HepG2 (cell line): ENCODE results near the gene PPHLN1. TPM values are rescaled to one million over a fixed set of nuclear protein-coding genes. Genes with fewer than 3 reads are reported as not detected.
A peak's percentile ranks its signal among the peaks of the same experiment; 100 is the strongest.

Source experiments
- CHCHD3 ChIP-seq: sonication (generic); formaldehyde crosslinking; IDR thresholded peaks from 2 replicates; pipeline ENCODE4 v1.8.0; 2022; ENCODE audit warnings: mild to moderate bottlenecking, missing genetic modification reagents, moderate library complexity
- DMAP1 ChIP-seq: IDR thresholded peaks from 2 replicates; pipeline ENCODE4 v1.6.1; 2016
- FOSL1 ChIP-seq: sonication (generic); formaldehyde crosslinking; IDR thresholded peaks from 2 replicates; pipeline ENCODE4 v1.9.0; 2021; ENCODE audit warnings: missing genetic modification reagents, borderline replicate concordance
- IRF9 ChIP-seq: sonication (generic); formaldehyde crosslinking; IDR thresholded peaks from 2 replicates; pipeline ENCODE4 v1.8.0; 2022; ENCODE audit warnings: missing genetic modification reagents, mild to moderate bottlenecking, borderline replicate concordance
- NCOA2 ChIP-seq: sonication (generic); formaldehyde crosslinking; IDR thresholded peaks from 2 replicates; pipeline ENCODE4 v1.8.0; 2022; ENCODE audit warnings: inconsistent platforms
- PRMT3 ChIP-seq: sonication (generic); formaldehyde crosslinking; IDR thresholded peaks from 2 replicates; pipeline ENCODE4 v1.8.1; 2022; ENCODE audit warnings: low read depth, mild to moderate bottlenecking, moderate library complexity, missing genetic modification reagents, borderline replicate concordance
- PTBP1 ChIP-seq: fragments of 200-400 bp; formaldehyde crosslinking; IDR thresholded peaks from 2 replicates; pipeline ENCODE4 v1.6.1; 2018; ENCODE audit warnings: low read length, low read depth; ENCODE audit not compliant: poor library complexity, severe bottlenecking
- TARDBP ChIP-seq: sonication (generic); formaldehyde crosslinking; IDR thresholded peaks from 2 replicates; pipeline ENCODE4 v1.8.0; 2022; ENCODE audit warnings: mild to moderate bottlenecking, missing genetic modification reagents
- ZC3H4 ChIP-seq: sonication (generic); formaldehyde crosslinking; IDR thresholded peaks from 2 replicates; pipeline ENCODE4 v1.4.0; 2020; ENCODE audit warnings: missing genetic modification reagents, borderline replicate concordance
- ZFY ChIP-seq: sonication (generic); formaldehyde crosslinking; IDR thresholded peaks from 2 replicates; pipeline ENCODE4 v1.4.0; 2020; ENCODE audit warnings: missing genetic modification reagents
- ZNF138 ChIP-seq: sonication (generic); formaldehyde crosslinking; IDR thresholded peaks from 2 replicates; pipeline ENCODE4 v1.5.0; 2020; ENCODE audit warnings: mild to moderate bottlenecking, low read depth, missing genetic modification reagents
- ZNF34 ChIP-seq: sonication (generic); formaldehyde crosslinking; IDR thresholded peaks from 2 replicates; pipeline ENCODE4 v1.4.0; 2020; ENCODE audit warnings: mild to moderate bottlenecking, missing genetic modification reagents, borderline replicate concordance
- ZNF354B ChIP-seq: sonication (generic); formaldehyde crosslinking; IDR thresholded peaks from 2 replicates; pipeline ENCODE4 v1.8.0; 2022; ENCODE audit warnings: mild to moderate bottlenecking, missing genetic modification reagents
- ZNF780A ChIP-seq: sonication (generic); formaldehyde crosslinking; IDR thresholded peaks from 2 replicates; pipeline ENCODE4 v1.8.0; 2022; ENCODE audit warnings: mild to moderate bottlenecking, missing genetic modification reagents, moderate library complexity
- polyA plus RNA-seq, 8 experiments: library from polyadenylated mRNA; depleted of rRNA in 3 of 8; stranded (reverse) in 7 of 8; unstranded in 1 of 8; fragments of >200 nt; fragmentation: Illumina TruSeq in 4 of 8; extraction: Trizol in 4 of 8; gene quantifications; 2 replicates each; pipeline versions ENCODE4 v1.2.1 to v1.2.3, GENCODE V29; 2011 to 2016; ENCODE audit warnings: low read depth in 4 of 8, missing spikeins in 1 of 8, mixed read lengths in 1 of 8; ENCODE audit not compliant: insufficient read depth in 1 of 8
- total RNA-seq, 5 experiments: library from RNA; depleted of rRNA; stranded (reverse); fragments of >200 nt; fragmentation: Illumina TruSeq; extraction: Trizol; gene quantifications; 2 replicates each; pipeline ENCODE4 v1.2.3, GENCODE V29; 2016; ENCODE audit warnings: low read depth in 1 of 5
- TF ChIP-seq, protein P1 (sequence below): conservative IDR thresholded peaks from 2 replicates; pipeline ENCODE4 v1.6.1; 2018; ENCODE audit warnings: missing genetic modification reagents
- TF ChIP-seq, protein P2 (sequence below): sonication (generic); formaldehyde crosslinking; IDR thresholded peaks from 2 replicates; pipeline ENCODE4 v1.4.0; 2020; ENCODE audit warnings: missing genetic modification reagents
- TF ChIP-seq, protein P3 (sequence below): sonication (generic); formaldehyde crosslinking; IDR thresholded peaks from 2 replicates; pipeline ENCODE4 v1.4.0; 2020; ENCODE audit warnings: missing genetic modification reagents

PPHLN1 gene
- total and polyA plus RNA-seq, 2 of the 13 experiments (the other 11 are each of a cell fraction or from before 2014, with no cell fraction given) = 43.4 to 66.0 TPM

DNA sequence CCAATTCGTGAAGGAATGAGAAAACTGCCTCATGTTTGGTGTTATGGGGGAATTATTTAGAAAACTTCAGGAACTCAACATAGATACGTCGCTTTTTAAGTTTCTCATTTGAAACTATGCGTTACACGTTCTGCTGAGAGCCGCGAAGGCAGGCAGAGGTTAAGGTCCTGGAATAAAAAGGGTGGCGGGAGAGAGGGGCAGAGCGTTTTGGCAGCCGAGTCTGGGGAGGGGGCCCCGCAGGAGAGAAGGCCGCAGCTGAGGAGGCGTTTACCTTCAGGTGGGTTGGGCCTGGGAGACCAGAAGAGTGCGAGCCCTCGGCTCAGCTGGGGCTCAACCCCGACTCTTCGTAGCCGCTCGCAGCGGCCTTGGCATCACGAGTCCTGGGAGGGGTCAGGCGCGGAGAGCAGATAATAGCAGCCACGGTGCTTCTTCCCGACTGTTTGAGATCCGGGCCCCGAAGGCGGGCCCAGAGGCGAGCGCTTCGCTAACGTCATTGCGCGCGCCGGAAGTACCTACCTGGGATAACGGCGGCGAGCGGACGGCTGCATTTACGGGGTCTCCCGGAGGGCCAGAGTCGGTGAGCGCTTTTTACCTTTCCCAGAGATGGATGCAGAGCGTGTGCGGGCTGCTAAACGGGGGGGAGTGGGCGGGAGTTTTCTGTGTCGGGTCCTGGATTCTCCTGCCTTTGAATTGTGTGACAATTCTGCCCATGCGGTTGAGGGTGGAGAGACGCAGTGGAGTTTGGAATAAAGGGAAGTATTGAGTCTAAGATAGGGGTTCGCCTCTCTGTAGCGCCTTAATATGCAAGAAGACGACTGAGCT lies at the start of gene PPHLN1, which contains the start of gene ZCRB1 (continued):
- no peak for TF ChIP-seq ZC3H4
- TF ChIP-seq ZNF34 (CRISPR knock-in tag) = no peak
- TF ChIP-seq, protein P1, sequence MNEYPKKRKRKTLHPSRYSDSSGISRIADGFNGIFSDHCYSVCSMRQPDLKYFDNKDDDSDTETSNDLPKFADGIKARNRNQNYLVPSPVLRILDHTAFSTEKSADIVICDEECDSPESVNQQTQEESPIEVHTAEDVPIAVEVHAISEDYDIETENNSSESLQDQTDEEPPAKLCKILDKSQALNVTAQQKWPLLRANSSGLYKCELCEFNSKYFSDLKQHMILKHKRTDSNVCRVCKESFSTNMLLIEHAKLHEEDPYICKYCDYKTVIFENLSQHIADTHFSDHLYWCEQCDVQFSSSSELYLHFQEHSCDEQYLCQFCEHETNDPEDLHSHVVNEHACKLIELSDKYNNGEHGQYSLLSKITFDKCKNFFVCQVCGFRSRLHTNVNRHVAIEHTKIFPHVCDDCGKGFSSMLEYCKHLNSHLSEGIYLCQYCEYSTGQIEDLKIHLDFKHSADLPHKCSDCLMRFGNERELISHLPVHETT (CRISPR knock-in tag) = no peak; the same call in none of the 2 replicates
- TF ChIP-seq, protein P2, sequence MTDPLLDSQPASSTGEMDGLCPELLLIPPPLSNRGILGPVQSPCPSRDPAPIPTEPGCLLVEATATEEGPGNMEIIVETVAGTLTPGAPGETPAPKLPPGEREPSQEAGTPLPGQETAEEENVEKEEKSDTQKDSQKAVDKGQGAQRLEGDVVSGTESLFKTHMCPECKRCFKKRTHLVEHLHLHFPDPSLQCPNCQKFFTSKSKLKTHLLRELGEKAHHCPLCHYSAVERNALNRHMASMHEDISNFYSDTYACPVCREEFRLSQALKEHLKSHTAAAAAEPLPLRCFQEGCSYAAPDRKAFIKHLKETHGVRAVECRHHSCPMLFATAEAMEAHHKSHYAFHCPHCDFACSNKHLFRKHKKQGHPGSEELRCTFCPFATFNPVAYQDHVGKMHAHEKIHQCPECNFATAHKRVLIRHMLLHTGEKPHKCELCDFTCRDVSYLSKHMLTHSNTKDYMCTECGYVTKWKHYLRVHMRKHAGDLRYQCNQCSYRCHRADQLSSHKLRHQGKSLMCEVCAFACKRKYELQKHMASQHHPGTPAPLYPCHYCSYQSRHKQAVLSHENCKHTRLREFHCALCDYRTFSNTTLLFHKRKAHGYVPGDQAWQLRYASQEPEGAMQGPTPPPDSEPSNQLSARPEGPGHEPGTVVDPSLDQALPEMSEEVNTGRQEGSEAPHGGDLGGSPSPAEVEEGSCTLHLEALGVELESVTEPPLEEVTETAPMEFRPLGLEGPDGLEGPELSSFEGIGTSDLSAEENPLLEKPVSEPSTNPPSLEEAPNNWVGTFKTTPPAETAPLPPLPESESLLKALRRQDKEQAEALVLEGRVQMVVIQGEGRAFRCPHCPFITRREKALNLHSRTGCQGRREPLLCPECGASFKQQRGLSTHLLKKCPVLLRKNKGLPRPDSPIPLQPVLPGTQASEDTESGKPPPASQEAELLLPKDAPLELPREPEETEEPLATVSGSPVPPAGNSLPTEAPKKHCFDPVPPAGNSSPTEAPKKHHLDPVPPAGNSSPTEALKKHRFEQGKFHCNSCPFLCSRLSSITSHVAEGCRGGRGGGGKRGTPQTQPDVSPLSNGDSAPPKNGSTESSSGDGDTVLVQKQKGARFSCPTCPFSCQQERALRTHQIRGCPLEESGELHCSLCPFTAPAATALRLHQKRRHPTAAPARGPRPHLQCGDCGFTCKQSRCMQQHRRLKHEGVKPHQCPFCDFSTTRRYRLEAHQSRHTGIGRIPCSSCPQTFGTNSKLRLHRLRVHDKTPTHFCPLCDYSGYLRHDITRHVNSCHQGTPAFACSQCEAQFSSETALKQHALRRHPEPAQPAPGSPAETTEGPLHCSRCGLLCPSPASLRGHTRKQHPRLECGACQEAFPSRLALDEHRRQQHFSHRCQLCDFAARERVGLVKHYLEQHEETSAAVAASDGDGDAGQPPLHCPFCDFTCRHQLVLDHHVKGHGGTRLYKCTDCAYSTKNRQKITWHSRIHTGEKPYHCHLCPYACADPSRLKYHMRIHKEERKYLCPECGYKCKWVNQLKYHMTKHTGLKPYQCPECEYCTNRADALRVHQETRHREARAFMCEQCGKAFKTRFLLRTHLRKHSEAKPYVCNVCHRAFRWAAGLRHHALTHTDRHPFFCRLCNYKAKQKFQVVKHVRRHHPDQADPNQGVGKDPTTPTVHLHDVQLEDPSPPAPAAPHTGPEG (CRISPR knock-in tag) = peak; percentile 75
- peak; percentile 93 for TF ChIP-seq ZFY (CRISPR knock-in tag)
- no peak for TF ChIP-seq PRMT3 (CRISPR knock-in tag)
- TF ChIP-seq ZNF138 (CRISPR knock-in tag) = 0 out of 2 replicates have a peak, but pooled peaks have one; percentile 31
- TF ChIP-seq CHCHD3 (CRISPR knock-in tag) = no peak
- no peak for TF ChIP-seq ZNF354B
- peak; percentile 96 for TF ChIP-seq ZNF780A (CRISPR knock-in tag)
- TF ChIP-seq TARDBP (CRISPR knock-in tag) = peak; percentile 42; the same call in 1 of the 2 replicates
- TF ChIP-seq, protein P3, sequence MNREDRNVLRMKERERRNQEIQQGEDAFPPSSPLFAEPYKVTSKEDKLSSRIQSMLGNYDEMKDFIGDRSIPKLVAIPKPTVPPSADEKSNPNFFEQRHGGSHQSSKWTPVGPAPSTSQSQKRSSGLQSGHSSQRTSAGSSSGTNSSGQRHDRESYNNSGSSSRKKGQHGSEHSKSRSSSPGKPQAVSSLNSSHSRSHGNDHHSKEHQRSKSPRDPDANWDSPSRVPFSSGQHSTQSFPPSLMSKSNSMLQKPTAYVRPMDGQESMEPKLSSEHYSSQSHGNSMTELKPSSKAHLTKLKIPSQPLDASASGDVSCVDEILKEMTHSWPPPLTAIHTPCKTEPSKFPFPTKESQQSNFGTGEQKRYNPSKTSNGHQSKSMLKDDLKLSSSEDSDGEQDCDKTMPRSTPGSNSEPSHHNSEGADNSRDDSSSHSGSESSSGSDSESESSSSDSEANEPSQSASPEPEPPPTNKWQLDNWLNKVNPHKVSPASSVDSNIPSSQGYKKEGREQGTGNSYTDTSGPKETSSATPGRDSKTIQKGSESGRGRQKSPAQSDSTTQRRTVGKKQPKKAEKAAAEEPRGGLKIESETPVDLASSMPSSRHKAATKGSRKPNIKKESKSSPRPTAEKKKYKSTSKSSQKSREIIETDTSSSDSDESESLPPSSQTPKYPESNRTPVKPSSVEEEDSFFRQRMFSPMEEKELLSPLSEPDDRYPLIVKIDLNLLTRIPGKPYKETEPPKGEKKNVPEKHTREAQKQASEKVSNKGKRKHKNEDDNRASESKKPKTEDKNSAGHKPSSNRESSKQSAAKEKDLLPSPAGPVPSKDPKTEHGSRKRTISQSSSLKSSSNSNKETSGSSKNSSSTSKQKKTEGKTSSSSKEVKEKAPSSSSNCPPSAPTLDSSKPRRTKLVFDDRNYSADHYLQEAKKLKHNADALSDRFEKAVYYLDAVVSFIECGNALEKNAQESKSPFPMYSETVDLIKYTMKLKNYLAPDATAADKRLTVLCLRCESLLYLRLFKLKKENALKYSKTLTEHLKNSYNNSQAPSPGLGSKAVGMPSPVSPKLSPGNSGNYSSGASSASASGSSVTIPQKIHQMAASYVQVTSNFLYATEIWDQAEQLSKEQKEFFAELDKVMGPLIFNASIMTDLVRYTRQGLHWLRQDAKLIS (CRISPR knock-in tag) = no peak
- peak; percentile 30; the same call in 1 of the 2 replicates for TF ChIP-seq DMAP1 (CRISPR knock-in tag)
- peak; percentile 38 for TF ChIP-seq PTBP1
- no peak for TF ChIP-seq NCOA2 (CRISPR knock-in tag)
- TF ChIP-seq IRF9 (CRISPR knock-in tag) = 0 out of 2 replicates have a peak, but pooled peaks have one; percentile 43
- TF ChIP-seq FOSL1 (CRISPR knock-in tag) = no peak
